ENCODE data around the gene RBMS1. TPM values are rescaled to one million over a fixed set of nuclear protein-coding genes. Genes with fewer than 3 reads are reported as not detected.

Gene RBMS1
- total RNA-seq, 2 experiments from 2014 or later: 84.7 to 87.9 TPM

GRCh38 chr2:160405077-160405867 lies 88.3 kb downstream of the RBMS1 start:
- no peak for DNase-seq
- ChIA-PET POLR2A (interaction anchor here (1.4 to 2.5 kb wide), 4 partner anchors 11 to 28 kb away, joined by 3 to 20 read pairs (median 6); no protein-coding TSS in a partner anchor), CTCF (interaction anchor here (0.7 to 6.8 kb wide), 12 partner anchors 13 to 658 kb away, joined by 3 to 44 read pairs (median 5); no protein-coding TSS in a partner anchor)
- Mint-ChIP-seq H3K27me3 (ENCODE audit: low read depth) (no peaks in the 10 kb centered on the region), H3K27ac (peak overlapping the region; percentile 81), H3K4me1 (ENCODE audit: low read depth) (peaks cover 73% of the 10 kb centered on the region), H3K36me3 (ENCODE audit: low read depth) (peaks cover 50% of the 10 kb centered on the region), H3K9me3 (ENCODE audit: insufficient read depth) (no peaks in the 10 kb centered on the region), H3K4me3 (peak overlapping the region; percentile 89)
- no peak for ATAC-seq

- Mint-ChIP-seq H3K9me3 (ENCODE audit: insufficient read depth) (no peaks in the 10 kb centered on the region), H3K4me1 (ENCODE audit: low read depth) (peaks cover 57% of the 10 kb centered on the region), H3K27me3 (ENCODE audit: low read depth) (no peaks in the 10 kb centered on the region), H3K4me3 (peak overlapping the region; percentile 59), H3K27ac (peak overlapping the region; percentile 73), H3K36me3 (ENCODE audit: low read depth) (peaks cover 44% of the 10 kb centered on the region)
- DNase-seq (no peak), ATAC-seq (no peak)
- CTCF ChIA-PET: interaction anchor here (0.9 to 6.8 kb wide), 12 partner anchors 9 to 660 kb away, joined by 3 to 44 read pairs (median 4); no protein-coding TSS in a partner anchor
- POLR2A ChIA-PET: interaction anchor here (1.8 to 2.2 kb wide), 2 partner anchors 11 to 17 kb away, joined by 6 to 8 read pairs; no protein-coding TSS in a partner anchor
These were observed 90.3 kb downstream of the RBMS1 start for GRCh38 chr2:160402997-160403979.

DNA sequence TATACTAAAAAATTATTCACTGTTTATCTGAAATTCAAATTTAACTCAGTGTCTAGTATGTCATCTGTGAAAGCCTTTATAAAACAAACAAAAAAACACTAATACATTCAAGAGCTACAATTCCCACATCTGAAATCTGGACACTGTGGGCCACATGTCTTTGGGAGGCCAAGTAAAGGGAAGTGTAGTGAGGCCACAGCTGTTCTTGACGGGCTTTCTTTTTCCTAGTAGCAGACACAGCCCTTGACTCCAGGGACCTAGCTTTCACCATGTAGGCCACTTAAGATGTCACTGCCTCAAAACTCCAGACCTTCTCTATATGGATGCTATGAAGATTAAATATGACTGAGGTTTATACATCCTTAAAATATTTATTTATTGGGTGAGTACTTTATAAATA lies 91.1 kb downstream of the RBMS1 start:
- CTCF ChIA-PET: interaction anchor here (0.7 to 6.8 kb wide), 4 partner anchors 25 to 79 kb away, joined by 3 to 44 read pairs (median 11); no protein-coding TSS in a partner anchor
- ATAC-seq: no peak
- Mint-ChIP-seq H3K4me1 (ENCODE audit: low read depth) (peaks cover 53% of the 10 kb centered on the region), H3K27me3 (ENCODE audit: low read depth) (no peaks in the 10 kb centered on the region), H3K36me3 (ENCODE audit: low read depth) (peaks cover 41% of the 10 kb centered on the region), H3K27ac (no peak overlapping the region), H3K9me3 (ENCODE audit: insufficient read depth) (no peaks in the 10 kb centered on the region), H3K4me3 (no peak overlapping the region)
- DNase-seq: no peak
- POLR2A ChIA-PET: interaction anchor here (2.2 kb wide), 1 partner anchor 11 kb away, joined by 8 read pairs; no protein-coding TSS in a partner anchor

- CTCF ChIA-PET: interaction anchor here (0.7 to 6.8 kb wide), 3 partner anchors 25 to 48 kb away, joined by 3 to 44 read pairs (median 14); no protein-coding TSS in a partner anchor
- H3K9me3 Mint-ChIP-seq (ENCODE audit: insufficient read depth): no peaks in the 10 kb centered on the region
- no peak overlapping the region for H3K4me3 Mint-ChIP-seq
- DNase-seq: no peak
- H3K27me3 Mint-ChIP-seq (ENCODE audit: low read depth): no peaks in the 10 kb centered on the region
- H3K4me1 Mint-ChIP-seq (ENCODE audit: low read depth): peaks cover 53% of the 10 kb centered on the region
- H3K27ac Mint-ChIP-seq: no peak overlapping the region
- no peak for ATAC-seq
- H3K36me3 Mint-ChIP-seq (ENCODE audit: low read depth): peaks cover 40% of the 10 kb centered on the region
- POLR2A ChIA-PET: no interaction called here
These were observed 91.7 kb downstream of the RBMS1 start for GRCh38 chr2:160401895-160402294.

DNA sequence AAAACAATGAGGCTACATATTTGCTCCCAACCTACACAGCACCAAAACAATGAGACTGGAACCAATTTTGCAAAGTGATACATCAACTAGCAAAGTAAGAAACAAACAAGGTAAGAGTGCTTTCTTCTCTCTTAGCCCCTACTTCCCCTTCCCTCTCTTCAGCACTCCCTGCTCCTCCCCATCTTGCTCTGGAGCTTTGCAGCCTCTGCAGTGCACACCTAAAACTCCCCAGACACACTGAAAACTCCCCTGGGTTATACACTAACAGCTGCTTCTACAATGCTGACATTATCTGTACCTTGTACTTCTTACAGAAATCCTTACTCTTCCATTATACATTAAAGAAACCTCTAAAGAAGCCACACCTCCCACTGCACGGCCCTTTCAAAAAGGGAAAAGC lies 93.7 kb downstream of the RBMS1 start:
- Mint-ChIP-seq H3K27ac (no peak overlapping the region), H3K36me3 (ENCODE audit: low read depth) (peaks cover 34% of the 10 kb centered on the region), H3K4me3 (no peak overlapping the region), H3K27me3 (ENCODE audit: low read depth) (no peaks in the 10 kb centered on the region), H3K9me3 (ENCODE audit: insufficient read depth) (no peaks in the 10 kb centered on the region), H3K4me1 (ENCODE audit: low read depth) (peaks cover 46% of the 10 kb centered on the region)
- CTCF ChIA-PET: interaction anchor here (0.7 to 1.5 kb wide), 5 partner anchors 29 to 76 kb away, joined by 3 to 5 read pairs (median 3); no protein-coding TSS in a partner anchor
- ATAC-seq: no peak
- POLR2A ChIA-PET: interaction anchor here (0.7 kb wide), 1 partner anchor 277 kb away, joined by 4 read pairs; no protein-coding TSS in a partner anchor
- no peak for DNase-seq

DNA sequence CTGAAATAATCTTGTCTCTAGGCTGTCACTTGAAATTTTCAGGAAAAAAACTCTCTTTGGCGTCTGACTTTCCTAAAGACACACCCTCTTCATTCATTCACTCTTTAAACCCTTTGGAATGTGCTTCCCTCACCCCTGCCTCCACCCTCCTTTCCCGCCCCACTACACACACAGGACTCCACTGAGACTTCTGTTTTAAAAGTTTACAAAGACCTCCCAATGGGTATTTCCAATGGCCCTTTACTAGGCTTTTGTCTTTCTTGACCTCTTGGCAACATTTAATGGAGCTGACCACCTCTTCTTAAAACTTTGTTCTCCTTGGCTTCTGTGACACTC lies 96.1 kb downstream of the RBMS1 start:
- no peaks in the 10 kb centered on the region for H3K27me3 Mint-ChIP-seq (ENCODE audit: low read depth)
- no peak for ATAC-seq
- peaks cover 45% of the 10 kb centered on the region for H3K4me1 Mint-ChIP-seq (ENCODE audit: low read depth)
- ChIA-PET POLR2A (no interaction called here), CTCF (interaction anchor here (1.7 kb wide), 1 partner anchor 31 kb away, joined by 3 read pairs; no protein-coding TSS in a partner anchor)
- H3K36me3 Mint-ChIP-seq (ENCODE audit: low read depth): peaks cover 23% of the 10 kb centered on the region
- no peak for DNase-seq
- H3K9me3 Mint-ChIP-seq (ENCODE audit: insufficient read depth): no peaks in the 10 kb centered on the region
- H3K27ac Mint-ChIP-seq: no peak overlapping the region
- no peak overlapping the region for H3K4me3 Mint-ChIP-seq

GRCh38 chr2:160394153-160394552 lies 99.5 kb downstream of the RBMS1 start:
- Mint-ChIP-seq H3K9me3 (ENCODE audit: insufficient read depth) (no peaks in the 10 kb centered on the region), H3K27me3 (ENCODE audit: low read depth) (no peaks in the 10 kb centered on the region), H3K4me3 (peak overlapping the region; percentile 57), H3K4me1 (ENCODE audit: low read depth) (peaks cover 56% of the 10 kb centered on the region), H3K27ac (peak overlapping the region; percentile 35), H3K36me3 (ENCODE audit: low read depth) (peaks cover 34% of the 10 kb centered on the region)
- peak; percentile 40 for DNase-seq
- peak; percentile 97 for ATAC-seq
- CTCF ChIA-PET: interaction anchor here (1.2 to 2.2 kb wide), 2 partner anchors 9 to 13 kb away, joined by 3 to 8 read pairs; no protein-coding TSS in a partner anchor
- POLR2A ChIA-PET: interaction anchor here (0.6 to 1.6 kb wide), 4 partner anchors 12 to 39 kb away, joined by 3 to 6 read pairs (median 3); no protein-coding TSS in a partner anchor

DNA sequence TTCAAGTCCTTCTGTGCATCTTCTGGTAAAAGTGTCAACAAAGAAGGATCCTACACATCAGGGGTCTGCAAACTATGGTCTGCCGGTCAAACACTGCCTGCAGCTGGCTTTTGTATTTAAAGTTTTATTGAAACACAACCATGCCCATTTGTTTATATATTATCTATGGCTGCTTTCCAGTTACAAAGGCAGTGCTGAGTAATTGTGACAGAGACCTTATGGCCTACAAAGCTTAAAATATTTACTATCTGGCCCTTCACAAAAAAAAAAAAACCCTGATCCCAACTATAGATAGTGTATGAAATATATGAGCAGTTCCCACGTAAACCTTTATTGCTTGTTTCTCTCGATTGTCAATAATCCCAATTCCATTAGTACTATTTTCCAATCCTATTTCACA lies 101.4 kb downstream of the RBMS1 start:
- Mint-ChIP-seq H3K27ac (no peak overlapping the region), H3K36me3 (ENCODE audit: low read depth) (peaks cover 42% of the 10 kb centered on the region), H3K27me3 (ENCODE audit: low read depth) (no peaks in the 10 kb centered on the region), H3K9me3 (ENCODE audit: insufficient read depth) (no peaks in the 10 kb centered on the region), H3K4me1 (ENCODE audit: low read depth) (peaks cover 75% of the 10 kb centered on the region), H3K4me3 (no peak overlapping the region)
- ChIA-PET CTCF (interaction anchor here (1.0 to 1.5 kb wide), 4 partner anchors 13 to 671 kb away, joined by 3 to 5 read pairs (median 4); no protein-coding TSS in a partner anchor), POLR2A (no interaction called here)
- no peak for ATAC-seq
- DNase-seq: no peak

- H3K4me3 Mint-ChIP-seq: no peak overlapping the region
- ATAC-seq: no peak
- H3K27ac Mint-ChIP-seq: no peak overlapping the region
- DNase-seq: no peak
- no peaks in the 10 kb centered on the region for H3K9me3 Mint-ChIP-seq (ENCODE audit: insufficient read depth)
- no peaks in the 10 kb centered on the region for H3K27me3 Mint-ChIP-seq (ENCODE audit: low read depth)
- POLR2A ChIA-PET: no interaction called here
- peaks cover 85% of the 10 kb centered on the region for H3K4me1 Mint-ChIP-seq (ENCODE audit: low read depth)
- peaks cover 37% of the 10 kb centered on the region for H3K36me3 Mint-ChIP-seq (ENCODE audit: low read depth)
- CTCF ChIA-PET: interaction anchor here (0.6 to 1.5 kb wide), 4 partner anchors 15 to 673 kb away, joined by 3 to 5 read pairs (median 3); no protein-coding TSS in a partner anchor
These were observed 102.8 kb downstream of the RBMS1 start for GRCh38 chr2:160390544-160391455.

DNA sequence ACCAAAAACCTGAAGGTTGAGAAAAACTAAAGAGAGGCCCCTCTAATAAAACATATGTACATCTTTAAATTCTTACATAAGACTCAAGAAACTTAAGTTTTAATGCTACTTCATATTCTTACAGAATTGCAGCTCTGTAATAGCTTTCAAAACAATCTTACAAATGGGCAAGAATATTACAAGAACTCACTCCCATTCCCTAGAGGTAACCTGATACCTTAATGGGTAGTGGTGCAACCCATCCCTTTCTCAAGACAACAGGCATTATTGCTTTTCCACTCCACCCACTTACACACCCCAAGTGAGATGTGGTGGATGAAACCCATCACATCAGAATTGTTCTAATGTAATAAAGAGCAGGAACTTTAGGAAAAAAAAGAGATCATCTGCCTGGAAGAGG lies 103.7 kb downstream of the RBMS1 start:
- Mint-ChIP-seq H3K27me3 (ENCODE audit: low read depth) (no peaks in the 10 kb centered on the region), H3K9me3 (ENCODE audit: insufficient read depth) (no peaks in the 10 kb centered on the region), H3K27ac (no peak overlapping the region), H3K4me1 (ENCODE audit: low read depth) (peaks cover 83% of the 10 kb centered on the region), H3K36me3 (ENCODE audit: low read depth) (peaks cover 34% of the 10 kb centered on the region), H3K4me3 (no peak overlapping the region)
- ATAC-seq (no peak), DNase-seq (no peak)
- CTCF ChIA-PET: no interaction called here
- POLR2A ChIA-PET: interaction anchor here (2.1 kb wide), 1 partner anchor 18 kb away, joined by 5 read pairs; no protein-coding TSS in a partner anchor

All from activated CD8-positive, alpha-beta T cell treated with anti-CD3 and anti-CD28 coated beads, Interleukin-2, amount 10 ng/mL, durations not matched to agents 7 days and 5 days (primary cell).